Measurements from ENCODE around the gene ST8SIA6.
"Not testable (repeated sequence)": the region's sequence is repeated elsewhere in the genome, so short reads cannot be mapped to it uniquely, and the experiment has no call there.

The ST8SIA6 gene, protein sequence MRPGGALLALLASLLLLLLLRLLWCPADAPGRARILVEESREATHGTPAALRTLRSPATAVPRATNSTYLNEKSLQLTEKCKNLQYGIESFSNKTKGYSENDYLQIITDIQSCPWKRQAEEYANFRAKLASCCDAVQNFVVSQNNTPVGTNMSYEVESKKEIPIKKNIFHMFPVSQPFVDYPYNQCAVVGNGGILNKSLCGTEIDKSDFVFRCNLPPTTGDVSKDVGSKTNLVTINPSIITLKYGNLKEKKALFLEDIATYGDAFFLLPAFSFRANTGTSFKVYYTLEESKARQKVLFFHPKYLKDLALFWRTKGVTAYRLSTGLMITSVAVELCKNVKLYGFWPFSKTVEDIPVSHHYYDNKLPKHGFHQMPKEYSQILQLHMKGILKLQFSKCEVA

DNA sequence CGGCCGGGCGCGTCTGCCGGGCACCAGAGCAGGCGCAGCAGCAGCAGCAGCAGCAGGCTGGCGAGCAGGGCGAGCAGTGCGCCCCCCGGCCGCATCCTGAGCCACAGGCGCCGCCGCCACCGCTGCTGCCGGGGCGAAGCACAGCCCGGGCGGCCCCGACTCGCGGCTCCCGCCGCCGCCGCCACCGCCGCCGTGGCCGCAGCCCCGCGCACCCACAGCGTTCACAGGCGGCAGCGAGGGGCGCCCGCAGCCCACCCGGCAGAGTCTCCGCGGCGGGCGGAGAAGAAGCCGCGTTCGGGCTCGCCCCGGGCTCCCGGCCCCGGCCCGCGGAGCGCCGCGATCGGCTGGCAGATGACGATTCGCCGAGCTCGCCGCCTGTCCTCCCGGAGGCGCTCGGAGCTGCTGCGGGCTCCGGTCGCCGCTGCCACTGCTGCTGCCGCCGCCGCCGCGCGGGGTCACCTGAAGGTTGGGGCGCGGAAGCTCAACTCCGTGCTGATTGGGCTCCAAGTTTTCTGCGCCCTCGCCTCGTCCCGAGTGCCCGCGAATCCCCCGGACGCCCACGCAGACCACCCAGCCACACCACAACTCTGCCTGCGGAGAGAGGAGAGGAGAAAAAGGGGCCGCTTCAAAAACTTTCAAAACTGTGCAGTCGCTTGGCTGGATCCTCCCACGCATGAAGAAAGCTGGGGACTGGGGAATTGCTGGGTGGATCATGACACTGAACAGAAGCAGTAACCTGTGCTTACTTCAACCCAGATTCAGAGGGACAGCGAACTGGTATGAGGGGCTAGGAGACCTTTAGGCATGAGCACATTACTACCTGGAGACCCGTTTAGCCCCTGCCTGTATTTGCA lies at the start of gene ST8SIA6:
Gene ST8SIA6 (minus strand): TSS at position 435 of the 854 bp plus-strand sequence. CDS start 340 bp downstream, at position 95.
- peaks cover 21% of the 10 kb centered on the region for H3K36me3 Mint-ChIP-seq (ENCODE audit: low read depth)
- peaks cover 31% of the 10 kb centered on the region for H3K9me3 Mint-ChIP-seq
- peaks cover 11% of the 10 kb centered on the region for H3K27me3 Mint-ChIP-seq (ENCODE audit: low read depth, poor library complexity)
- DNase-seq, result peak; percentile 71
- H3K4me1 Mint-ChIP-seq, result peaks cover 24% of the 10 kb centered on the region
- peak within 1 kb of the TSS; percentile 90 for H3K4me3 Mint-ChIP-seq
- peak within 1 kb of the TSS; percentile 75 for H3K27ac Mint-ChIP-seq
- TF ChIP-seq, protein P1, sequence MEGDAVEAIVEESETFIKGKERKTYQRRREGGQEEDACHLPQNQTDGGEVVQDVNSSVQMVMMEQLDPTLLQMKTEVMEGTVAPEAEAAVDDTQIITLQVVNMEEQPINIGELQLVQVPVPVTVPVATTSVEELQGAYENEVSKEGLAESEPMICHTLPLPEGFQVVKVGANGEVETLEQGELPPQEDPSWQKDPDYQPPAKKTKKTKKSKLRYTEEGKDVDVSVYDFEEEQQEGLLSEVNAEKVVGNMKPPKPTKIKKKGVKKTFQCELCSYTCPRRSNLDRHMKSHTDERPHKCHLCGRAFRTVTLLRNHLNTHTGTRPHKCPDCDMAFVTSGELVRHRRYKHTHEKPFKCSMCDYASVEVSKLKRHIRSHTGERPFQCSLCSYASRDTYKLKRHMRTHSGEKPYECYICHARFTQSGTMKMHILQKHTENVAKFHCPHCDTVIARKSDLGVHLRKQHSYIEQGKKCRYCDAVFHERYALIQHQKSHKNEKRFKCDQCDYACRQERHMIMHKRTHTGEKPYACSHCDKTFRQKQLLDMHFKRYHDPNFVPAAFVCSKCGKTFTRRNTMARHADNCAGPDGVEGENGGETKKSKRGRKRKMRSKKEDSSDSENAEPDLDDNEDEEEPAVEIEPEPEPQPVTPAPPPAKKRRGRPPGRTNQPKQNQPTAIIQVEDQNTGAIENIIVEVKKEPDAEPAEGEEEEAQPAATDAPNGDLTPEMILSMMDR (IDR thresholded peaks at IDR 0.05), result no peak

DNA sequence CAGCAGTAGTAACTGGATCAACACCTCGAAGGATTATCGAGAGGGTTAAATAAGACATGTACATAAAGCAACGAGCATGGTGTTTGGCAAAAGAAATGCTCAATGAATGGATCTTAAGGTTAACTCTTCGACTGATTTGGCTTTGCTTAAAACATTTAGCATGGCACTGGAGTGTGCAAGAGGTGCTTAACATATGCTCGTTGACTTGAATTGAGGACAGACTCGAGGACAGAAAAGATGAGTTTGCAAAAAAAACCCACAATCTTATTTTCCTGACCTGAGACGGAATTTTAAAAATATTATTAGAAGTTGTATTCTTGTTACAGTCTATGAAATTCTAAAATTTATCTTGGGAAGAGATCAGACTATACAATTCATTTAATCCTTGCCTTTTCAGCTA lies 49.4 kb upstream of the ST8SIA6 start:
- peaks cover 4% of the 10 kb centered on the region for H3K4me1 Mint-ChIP-seq
- H3K4me3 Mint-ChIP-seq, result no peak overlapping the region
- no peaks in the 10 kb centered on the region for H3K27me3 Mint-ChIP-seq (ENCODE audit: low read depth, poor library complexity)
- no peaks in the 10 kb centered on the region for H3K36me3 Mint-ChIP-seq (ENCODE audit: low read depth)
- H3K27ac Mint-ChIP-seq, result no peak overlapping the region
- TF ChIP-seq, protein P1 (IDR thresholded peaks at IDR 0.05), result no peak
- no peaks in the 10 kb centered on the region for H3K9me3 Mint-ChIP-seq
- no peak for DNase-seq

DNA sequence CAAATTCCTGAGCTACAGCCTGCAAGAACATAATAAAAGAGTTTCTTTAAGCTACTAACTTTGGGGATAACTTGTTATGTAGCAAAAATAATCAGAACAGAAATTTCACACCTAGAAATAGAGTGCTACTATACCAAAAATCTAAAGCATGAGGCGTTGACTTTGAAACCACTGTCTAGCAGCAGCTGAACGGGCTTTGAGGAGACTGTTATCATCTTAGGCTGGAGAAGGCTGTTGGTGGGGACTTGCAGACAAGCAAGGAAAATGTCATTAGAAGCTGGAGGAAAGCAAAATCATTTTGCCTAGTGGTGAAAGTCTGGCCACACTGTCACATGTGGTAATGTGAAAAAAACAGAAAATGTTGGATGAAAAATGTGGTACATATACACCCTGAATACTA lies 48.4 kb upstream of the ST8SIA6 start:
- H3K9me3 Mint-ChIP-seq, result no peaks in the 10 kb centered on the region
- no peaks in the 10 kb centered on the region for H3K27me3 Mint-ChIP-seq (ENCODE audit: low read depth, poor library complexity)

DNA sequence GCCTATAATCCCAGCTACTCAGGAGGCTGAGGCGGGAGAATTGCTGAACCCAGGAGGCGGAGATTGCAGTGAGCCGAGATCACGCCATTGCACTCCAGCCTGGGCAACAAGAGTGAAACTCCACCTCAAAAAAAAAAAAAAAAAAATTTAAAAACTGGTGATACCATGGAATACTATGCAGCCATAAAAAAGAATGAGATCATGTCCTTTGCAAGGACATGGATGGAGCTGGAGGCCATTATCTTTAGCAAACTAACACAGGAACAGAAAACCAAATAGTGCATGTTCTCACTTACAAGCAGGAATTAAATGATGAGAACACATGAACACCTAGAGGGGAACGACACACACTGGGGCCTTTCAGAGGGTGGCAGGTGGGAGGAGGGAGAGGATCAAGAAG lies 44.6 kb upstream of the ST8SIA6 start:
- not testable (repeated sequence) for H3K27ac Mint-ChIP-seq; H3K27me3 Mint-ChIP-seq (ENCODE audit: low read depth, poor library complexity); DNase-seq; H3K4me1 Mint-ChIP-seq; H3K36me3 Mint-ChIP-seq (ENCODE audit: low read depth); H3K4me3 Mint-ChIP-seq; H3K9me3 Mint-ChIP-seq

More for the DNA sequence above, 48.4 kb upstream of the ST8SIA6 start:
- peaks cover 4% of the 10 kb centered on the region for H3K4me1 Mint-ChIP-seq
- TF ChIP-seq, protein P1 (IDR thresholded peaks at IDR 0.05), result no peak
- no peaks in the 10 kb centered on the region for H3K36me3 Mint-ChIP-seq (ENCODE audit: low read depth)
- no peak overlapping the region for H3K4me3 Mint-ChIP-seq
- H3K27ac Mint-ChIP-seq, result no peak overlapping the region
- DNase-seq, result no peak

DNA sequence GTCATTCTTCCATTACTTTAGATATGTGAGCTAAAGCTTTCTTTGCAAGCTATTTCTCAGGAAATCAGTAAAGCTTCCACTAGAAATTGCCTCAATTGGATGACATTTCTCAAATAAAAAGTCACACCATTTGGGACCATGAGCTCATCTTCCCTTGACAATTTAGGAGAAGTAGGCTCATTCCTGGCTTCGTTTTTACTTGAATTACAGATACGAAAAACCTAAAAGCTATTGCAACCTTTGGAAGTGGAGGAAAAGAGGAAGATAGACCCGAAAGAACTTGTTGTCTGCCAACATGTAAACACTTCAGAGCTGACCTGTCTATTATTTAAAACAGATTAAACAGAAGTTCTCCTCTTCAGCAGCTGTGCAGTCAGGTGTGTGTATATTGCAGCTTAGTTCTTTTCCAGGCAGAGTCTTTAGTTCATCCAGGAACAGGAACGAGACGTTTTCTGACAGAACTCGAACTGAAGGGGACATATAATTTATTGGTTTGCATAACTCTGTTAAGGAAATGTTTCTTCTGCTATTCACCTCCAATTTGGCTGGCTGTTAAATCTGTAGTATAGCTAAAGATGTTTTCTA lies 43.1 kb upstream of the ST8SIA6 start:
- TF ChIP-seq, protein P1 (IDR thresholded peaks at IDR 0.05), result no peak
- Mint-ChIP-seq H3K27me3 (ENCODE audit: low read depth, poor library complexity) (no peaks in the 10 kb centered on the region), H3K9me3 (no peaks in the 10 kb centered on the region), H3K4me1 (no peaks in the 10 kb centered on the region), H3K36me3 (ENCODE audit: low read depth) (no peaks in the 10 kb centered on the region), H3K27ac (no peak overlapping the region), H3K4me3 (no peak overlapping the region)
- no peak for DNase-seq

DNA sequence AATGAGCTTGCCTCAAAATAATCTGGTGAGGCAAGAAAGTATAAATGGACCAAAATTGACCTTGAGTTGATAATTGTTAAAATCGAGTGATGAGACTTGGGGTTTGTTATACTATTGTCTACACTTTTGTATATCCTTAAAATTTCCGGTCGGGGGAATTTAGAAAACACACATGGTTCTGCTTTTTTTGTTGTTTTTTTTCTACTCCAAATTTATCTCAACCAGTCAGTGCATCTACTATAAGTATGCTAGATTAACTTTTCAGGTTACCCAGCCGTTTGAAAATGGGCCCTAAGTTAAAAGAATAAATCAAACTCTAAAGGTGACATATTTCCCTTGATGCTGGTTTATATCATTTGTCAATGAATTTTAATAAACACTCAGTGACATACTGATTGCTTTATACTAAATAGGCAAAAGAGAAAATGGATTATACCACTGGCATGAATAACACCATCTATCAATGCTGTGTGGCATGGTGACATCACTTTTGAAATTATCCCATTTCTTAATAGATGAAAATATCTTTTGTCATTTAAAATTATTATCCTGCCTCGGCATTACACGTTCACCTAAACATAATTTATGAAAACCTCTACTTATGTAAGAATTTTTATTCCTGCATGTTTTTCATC lies 40.3 kb upstream of the ST8SIA6 start:
- H3K4me1 Mint-ChIP-seq, result no peaks in the 10 kb centered on the region
- TF ChIP-seq, protein P1 (IDR thresholded peaks at IDR 0.05), result no peak
- no peak overlapping the region for H3K27ac Mint-ChIP-seq
- H3K4me3 Mint-ChIP-seq, result no peak overlapping the region
- H3K36me3 Mint-ChIP-seq (ENCODE audit: low read depth), result no peaks in the 10 kb centered on the region
- no peak for DNase-seq
- H3K9me3 Mint-ChIP-seq, result no peaks in the 10 kb centered on the region
- no peaks in the 10 kb centered on the region for H3K27me3 Mint-ChIP-seq (ENCODE audit: low read depth, poor library complexity)

Measured in nephron progenitor cell (in vitro differentiated cells).